HG03060 (cell line): ENCODE data around the gene KRT26.
A peak's percentile ranks its signal among the peaks of the same experiment; 100 is the strongest.
"Not testable (repeated sequence)": the region's sequence is repeated elsewhere in the genome, so short reads cannot be mapped to it uniquely, and the experiment has no call there.

Experiments
- ATAC-seq: cut with Tn5 transposase; IDR thresholded peaks from one replicate; pipeline ENCODE4 v1.9.1; 2021; ENCODE audit warnings: low read depth, moderate number of reproducible peaks; ENCODE audit not compliant: unreplicated experiment

KRT26 gene, protein sequence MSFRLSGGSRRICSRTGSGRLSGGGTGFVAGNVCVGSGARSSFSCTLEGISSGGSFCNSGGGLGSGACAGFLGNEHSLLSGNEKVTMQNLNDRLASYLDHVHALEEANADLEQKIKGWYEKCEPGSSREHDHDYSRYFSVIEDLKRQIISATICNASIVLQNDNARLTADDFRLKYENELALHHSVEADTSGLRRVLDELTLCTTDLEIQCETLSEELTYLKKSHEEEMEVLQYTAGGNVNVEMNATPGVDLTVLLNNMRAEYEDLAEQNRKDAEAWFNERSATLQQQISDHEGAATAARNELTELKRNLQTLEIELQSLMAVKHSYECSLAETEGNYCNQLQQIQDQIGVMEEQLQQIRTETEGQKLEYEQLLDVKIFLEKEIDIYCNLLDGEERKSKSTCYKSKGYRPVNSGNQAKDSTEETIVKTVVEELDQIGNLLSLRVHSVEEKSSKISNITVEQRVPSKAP

DNA sequence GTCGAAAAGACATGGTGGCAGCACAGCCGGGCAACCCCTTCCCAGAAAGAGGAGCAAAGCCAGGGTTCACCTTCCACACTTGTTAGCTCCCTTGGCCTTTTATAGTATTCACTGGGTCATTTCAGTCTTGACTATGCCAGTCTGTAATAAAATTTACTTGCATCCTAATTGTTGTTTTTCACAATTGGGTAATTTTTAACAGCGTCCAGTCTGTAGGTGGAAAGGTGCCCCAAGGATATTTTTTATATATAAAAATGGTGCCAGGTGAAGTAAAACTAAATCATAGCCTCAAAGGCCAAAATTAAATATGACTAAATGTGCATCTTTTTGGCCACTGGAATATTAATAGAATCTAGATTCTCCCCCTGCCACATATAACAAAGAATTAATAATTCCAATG lies at the start of gene KRT26:
TSS of gene KRT26 (minus strand) at position 101 of the 400 bp plus-strand sequence. CDS start at position 13, 88 bp downstream.
- no peak for ATAC-seq

DNA sequence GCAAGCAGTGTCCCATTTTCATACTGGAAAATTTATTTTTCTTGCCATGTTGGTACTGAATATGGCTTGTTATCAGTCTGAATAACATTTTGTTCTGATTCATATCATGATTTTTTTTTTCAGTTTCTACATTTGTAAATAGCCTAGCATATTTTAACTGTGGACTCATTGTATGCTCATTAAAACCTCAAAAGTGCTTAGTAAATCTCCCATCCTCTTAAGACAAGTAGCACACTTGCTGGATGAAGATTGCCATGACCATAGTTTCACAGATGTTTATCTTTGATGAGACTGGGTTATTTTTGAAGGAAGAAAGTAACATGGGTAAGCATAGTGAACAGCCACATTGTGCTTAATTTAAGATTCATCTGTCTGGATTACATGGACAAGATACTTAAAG lies 49.5 kb upstream of the KRT26 start:
- ATAC-seq: no peak

DNA sequence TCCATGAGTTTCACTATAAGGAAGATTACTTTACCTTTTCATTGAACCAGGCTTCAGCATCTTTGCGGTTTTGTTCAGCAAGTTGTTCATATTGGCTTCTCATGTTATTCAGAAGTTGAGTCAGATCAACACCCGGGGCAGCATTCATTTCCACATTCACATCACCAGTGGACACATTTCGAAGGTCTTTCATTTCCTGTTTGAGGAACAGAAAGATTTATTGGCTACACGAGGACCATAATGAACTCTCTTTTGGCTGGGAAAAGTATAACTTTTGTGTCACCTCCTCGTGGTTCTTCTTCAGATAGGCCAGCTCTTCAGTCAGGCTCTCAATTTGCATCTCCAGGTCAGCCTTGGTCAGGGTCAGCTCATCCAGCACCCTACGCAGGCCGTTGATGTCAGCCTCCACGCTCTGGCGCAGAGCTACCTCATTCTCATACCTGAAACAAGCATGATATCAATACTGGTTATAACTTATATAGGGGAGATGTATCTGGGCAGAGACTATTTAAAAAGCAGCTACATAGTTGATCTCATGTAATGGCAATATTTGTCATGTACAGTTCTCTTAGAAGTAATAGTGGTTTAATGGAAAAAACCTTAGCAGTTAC lies 48.3 kb upstream of the KRT26 start:
- ATAC-seq: no peak

DNA sequence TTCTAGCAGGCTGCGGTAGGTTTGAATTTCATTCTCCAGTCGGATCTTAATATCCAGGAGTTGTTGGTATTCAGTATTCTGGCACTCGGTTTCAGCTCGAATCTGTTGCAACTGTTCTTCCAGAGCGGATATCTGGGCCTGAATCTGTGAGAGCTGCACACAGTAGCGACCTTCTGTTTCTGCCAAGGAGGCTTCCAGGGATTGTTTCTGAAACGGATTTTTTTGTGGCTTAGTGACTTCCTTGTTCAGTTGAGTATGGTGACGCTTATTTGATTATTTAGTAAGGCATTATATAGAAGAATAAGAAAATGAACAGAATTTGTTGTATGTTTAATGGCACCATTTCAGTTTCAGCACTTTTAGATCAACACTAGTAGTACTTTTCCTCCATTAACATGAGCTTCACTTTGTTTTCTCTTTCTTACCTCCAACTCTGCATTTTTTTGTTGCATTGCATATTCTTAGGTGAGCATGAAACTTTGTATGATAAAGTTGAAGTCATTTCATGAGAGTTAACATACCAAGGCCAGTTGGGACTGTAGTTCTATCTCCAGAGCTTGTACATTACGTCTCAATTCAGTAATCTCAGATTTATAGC lies 47.6 kb upstream of the KRT26 start:
- no peak for ATAC-seq

DNA sequence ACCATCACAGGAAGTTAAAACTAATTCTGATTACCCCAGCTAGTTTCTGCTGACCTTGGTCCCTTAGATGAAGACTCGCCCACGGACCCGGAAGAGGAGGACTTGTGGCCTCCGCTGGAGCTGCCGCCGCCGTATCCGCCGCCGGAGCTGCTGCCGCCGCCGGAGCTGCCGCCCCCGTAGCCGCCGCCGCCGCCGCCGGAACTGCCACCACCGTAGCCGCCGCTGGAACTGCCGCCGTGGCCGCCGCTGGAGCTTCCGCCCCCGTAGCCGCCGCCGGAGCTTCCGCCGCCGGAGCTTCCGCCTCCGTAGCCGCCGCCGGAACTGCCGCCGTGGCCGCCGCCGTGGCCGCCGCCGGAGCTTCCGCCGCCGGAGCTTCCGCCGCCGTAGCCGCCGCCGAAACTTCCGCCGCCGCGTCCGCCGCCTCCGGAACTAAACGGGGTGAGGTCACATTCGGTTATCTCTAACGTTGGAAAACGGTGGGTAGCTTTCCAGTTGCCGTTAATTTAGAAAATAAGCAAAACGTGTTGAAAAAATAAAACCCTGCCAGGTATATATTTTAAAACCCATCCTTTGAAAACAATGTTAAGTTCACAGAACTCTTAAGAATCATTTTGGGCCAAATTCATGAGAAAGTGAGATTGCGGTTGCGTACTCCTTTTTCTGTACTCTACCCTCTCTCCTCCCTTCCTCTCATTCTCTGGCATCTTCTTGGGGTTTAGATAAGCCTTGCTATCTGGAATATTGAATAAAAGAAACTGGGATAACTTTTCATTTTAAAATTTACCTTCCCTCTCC lies 46.9 kb upstream of the KRT26 start:
- peak; percentile 46 for ATAC-seq

DNA sequence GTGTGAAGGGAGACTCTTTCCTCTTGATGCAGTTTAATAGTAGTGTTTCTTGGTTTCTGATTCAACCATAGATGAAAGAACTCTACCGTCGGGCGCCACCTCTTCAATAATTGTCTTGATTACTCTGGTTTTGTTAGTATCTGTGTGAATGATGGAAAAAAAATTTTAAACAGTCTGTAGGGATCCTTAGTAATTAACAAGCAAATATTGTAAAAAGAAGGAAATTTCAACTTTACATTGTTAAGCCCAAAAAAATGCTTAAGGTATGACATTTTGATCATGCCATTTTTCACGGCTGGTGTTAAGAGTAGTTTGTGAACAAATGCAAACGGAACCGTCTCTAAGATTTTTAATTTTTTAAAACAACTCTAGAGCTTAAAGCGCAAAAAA lies 46.3 kb upstream of the KRT26 start:
- ATAC-seq: no peak

DNA sequence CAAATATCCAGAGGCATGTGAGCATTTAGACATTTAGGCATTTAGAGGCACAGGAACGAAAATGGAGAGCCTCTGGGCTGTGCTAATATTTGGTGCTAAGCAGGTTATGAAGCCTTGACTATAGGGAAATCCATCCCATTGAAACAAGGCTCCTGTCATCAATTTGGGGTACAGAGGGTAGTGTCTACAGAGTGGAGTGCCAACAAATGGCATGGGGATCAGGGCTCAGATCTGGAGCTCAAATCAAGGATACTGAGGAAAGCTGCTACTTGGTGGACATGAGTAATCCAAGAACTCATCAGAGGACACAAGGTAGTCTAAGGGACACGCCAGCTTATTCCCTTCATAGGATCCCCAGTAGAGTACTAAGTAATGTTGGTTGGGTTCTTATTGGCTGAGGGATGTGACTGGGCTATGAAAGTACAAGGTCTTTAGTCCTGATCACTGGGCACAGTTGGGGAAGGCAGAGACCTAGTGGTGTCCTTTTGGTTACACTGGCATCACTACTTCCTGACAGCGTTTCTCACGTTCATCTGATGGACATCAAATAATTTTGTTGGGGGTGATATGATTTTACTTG lies 45.2 kb upstream of the KRT26 start:
- no peak for ATAC-seq

DNA sequence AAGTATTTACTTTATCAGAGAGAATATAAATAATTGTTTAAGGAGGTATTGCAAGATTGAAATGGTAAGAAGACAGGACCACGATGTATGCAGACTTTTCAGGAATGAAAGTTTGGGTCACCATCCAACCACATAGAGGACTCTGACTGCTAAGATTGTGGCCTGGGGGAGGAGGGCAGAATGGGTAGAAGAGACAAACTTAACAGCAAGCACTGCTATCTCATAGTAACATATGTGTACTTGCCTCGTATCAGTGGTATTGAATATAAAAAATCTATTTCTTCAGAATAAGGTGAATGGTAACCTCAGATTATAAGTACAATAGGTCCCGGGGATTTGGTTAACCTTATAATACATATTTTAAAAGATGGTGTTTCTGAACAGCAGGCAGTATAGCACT lies 44.6 kb upstream of the KRT26 start:
- no peak for ATAC-seq

DNA sequence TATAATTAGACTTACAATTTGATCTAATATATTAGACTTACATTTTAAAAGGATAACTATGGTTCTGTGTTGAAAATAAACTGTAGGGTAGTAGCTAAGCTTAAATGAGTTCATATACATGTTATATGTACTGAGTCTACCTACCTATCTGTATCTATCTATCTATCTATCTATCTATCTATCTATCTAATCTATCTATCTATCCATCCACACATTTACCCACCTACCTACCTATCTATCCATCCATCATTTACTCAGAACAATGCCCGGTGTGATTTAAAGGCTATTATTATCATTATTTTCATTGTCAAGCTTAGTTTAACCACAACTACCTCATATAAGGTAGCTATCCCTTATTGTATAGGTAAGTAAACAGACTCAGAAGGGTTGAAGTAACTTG lies 43.4 kb upstream of the KRT26 start:
- no peak for ATAC-seq

DNA sequence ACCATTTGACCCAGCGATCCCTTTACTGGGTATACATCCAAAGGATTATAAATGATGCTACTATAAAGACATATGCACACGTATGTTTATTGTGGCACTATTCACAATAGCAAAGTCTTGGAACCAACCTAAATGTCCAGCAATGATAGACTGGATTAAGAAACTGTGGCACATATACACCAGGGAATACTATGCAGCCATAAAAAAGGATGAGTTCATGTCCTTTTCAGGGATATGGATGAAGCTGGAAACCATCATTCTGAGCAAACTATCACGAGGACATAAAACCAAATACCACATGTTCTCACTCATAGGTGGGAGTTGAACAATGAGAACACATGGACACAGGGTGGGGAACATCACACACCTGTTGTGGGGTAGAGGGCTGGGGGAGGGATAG lies 42.7 kb upstream of the KRT26 start:
- not testable (repeated sequence) for ATAC-seq

DNA sequence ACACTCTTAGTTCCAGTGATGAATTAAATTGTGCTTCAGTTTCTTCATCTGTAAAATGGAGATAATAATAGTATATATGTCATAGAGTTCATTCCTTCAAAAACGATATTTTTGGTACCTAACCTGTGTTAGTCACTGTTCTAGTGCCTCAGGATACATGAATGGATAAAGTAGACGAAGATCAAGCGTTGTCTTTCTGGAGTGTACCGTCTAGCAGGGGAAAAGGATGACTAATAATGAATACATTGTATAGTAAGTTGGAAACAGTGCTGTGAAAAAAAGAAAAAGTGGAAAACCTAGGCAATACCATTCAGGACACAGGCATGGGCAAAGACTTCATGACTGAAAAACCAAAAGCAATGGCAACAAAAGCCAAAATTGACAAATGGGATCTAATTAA lies 41.8 kb upstream of the KRT26 start:
- ATAC-seq: no peak

DNA sequence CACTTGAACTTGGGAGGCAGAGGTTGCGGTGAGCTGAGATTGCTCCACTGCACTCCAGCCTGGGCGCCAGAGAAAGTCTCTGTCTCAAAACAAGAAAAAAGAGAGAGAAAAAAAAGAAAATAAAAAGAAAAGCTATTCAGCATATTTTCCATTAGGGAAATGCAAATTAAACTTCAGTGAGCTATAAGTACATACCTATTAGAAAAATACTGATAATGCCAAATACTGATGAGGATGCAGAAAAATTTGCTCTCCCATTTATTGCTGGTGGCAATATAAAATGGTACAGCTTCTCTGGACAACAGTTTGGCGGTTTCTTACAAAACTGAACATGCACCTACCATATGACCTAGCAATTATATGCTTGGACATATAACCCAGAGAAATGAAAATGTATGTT lies 40.6 kb upstream of the KRT26 start:
- no peak for ATAC-seq

DNA sequence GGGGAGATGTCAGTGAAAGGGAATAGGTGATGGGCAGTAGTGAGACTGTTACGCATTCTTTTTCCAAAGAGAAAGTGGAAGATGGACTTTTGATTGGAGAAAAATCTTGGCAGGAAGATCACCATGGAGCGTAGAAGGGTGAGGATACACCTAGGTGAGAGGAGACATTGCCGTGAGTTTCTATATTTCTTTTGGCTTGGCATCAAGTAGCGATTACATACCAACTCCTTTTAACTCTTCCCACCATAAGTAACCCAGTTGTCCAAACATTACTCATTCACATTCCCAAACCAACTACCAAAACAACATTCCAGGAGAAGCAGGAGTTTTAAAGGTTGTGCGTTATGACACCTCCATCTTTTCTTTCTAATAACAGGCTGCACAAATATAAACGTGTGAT lies 38.5 kb upstream of the KRT26 start:
- no peak for ATAC-seq

DNA sequence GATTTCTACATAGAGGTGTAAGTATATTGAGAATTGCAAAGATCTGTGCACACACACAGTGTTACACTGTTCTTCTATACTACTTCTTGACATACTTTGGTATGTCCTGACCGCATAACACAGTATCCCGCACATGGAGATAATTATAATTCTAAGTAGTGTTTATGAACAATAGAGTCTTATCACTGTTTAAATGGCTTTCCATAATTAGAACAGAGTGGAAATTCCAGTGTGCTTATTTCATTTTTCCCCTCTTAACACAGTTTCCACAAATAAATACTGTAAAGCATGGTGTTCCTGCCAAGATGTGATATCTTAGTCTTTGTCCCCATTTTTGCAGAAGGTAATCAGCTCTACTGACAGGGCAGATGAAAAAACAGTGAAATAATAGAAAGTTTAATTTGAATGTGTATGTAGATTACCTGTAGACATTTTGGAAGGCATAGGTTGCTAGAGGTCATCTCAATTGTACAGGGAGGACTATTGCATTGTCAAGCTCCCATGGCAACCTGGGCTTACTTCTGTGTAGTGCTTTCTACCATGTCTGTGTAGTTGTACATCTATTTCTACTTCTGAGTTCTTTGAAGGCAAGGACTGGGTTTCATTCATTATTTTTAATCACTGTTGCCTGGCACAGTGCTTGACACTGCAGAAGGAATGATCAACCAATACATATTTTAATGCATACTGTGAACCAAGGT lies 37.9 kb upstream of the KRT26 start:
- ATAC-seq: no peak

DNA sequence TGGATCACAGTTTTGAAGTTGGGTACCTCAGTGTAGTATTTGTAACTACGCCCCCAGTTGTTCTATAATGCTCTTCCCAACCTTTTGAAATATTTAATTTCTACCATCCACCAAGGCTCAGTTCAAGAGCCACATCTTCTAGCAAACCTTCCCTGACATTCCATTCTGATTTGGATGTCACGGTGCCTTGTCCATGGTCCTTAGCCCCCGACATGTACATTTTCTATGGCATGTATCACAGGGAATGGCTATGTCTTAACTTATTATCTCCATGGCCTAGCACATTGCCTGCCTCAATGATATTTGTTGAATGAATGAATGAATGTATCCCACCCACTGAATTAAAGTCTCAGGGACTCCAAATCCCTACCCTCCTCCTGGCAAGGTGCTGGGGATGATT lies 34.1 kb upstream of the KRT26 start:
- no peak for ATAC-seq

DNA sequence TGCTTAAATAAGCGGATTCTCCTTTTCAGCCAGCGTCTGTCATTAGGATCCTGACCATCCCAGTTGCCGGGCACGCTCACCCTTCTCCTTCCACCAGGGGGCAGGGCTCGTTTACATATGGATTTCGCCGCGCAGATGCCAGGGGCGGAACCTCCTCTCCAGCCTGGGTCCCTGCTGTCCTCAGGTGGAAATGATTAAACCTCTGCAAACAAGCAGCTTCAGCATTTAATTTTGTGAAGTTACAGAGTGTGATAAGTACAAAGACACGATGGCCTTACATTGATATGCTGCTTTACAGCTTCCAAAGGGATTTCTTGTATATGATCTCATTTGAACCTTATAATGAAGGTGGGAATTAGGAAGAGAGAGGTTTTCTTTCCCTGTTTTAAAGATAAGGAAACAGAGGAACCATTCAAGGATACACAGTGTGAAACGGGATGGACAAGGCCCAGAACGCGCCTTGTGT lies 31.6 kb upstream of the KRT26 start:
- no peak for ATAC-seq

DNA sequence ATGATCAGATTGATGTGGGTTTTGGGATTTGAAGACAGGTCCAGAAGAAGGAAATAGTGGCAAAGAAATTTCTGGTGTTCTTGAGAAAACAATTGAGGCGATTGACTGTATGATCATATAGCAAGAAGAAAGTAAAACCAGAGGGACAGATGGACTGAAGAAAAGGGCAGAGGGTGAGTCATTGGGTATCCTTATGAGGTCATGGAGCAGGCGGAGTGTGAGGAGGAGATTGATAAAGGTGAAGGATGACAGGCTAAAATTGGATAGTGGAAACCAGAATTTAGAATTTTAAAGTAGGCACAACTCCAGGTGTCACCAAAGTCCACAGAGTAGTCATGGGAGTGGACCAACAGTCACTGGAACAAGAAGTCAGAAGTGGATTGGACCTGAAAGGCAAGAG lies 29.2 kb upstream of the KRT26 start:
- no peak for ATAC-seq

DNA sequence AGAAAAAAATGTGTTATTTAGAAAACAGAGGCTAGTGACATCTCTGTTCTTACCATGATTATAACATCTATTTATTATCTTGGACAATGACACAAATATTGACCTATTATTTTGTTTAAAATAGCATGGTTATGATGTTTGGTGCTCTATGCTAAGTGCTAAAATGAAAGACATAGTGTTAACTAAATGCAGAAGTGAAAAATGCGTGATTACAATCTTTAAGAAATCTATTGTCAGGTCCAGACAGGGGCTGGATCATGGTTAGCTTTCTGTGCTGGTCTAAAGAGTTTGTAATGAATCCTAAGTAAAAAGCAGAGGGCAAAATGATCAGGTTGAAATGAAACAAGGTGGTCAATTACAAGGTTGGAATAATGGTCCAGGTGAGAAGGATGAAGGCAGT lies 28.4 kb upstream of the KRT26 start:
- no peak for ATAC-seq

DNA sequence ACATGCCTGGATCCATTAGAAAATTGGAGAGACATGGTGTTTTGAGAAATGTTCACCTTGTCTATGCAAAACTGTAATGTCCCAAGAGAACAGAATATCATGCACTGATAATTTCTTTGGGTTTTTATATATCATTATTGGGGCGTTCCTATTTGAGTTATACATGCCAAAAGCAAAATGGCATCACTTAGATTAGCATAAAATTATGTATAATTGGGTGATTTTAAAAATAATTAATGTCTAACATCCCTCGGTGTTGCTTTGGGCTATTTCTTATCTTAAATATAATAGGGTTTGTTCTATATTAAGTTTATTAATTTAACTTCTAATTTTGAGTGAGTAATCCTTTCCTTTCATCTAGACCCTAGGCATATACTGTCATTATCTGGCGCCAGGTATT lies 27.9 kb upstream of the KRT26 start, which contains the start of gene KRT28:
TSS of gene KRT28 (minus strand) at position 101 of the 400 bp plus-strand sequence. CDS start at position 35, 66 bp downstream.
- ATAC-seq: no peak

DNA sequence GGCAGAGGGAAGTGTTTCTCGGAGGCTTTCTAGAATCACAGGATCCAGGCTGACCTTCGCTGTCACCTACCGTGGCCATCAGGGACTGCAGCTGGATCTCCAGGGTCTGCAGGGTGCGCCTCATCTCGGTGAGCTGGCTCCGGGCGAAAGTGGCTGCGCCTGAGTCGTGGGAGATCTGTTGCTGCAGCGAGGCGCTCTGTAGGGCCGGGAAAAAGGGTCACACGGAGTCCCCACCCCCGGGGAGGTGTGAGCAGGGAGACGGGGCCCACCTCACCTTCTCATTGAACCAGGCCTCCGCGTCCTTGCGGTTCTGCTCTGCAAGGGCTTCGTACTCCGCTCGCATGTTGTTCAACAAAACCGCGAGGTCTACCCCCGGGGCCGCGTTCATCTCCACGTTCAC lies 24.8 kb upstream of the KRT26 start:
- no peak for ATAC-seq
